Fibroblast of skin of scalp (primary cell): ENCODE measurements around the gene TAF5L.
"Not testable (repeated sequence)": the region's sequence is repeated elsewhere in the genome, so short reads cannot be mapped to it uniquely, and the experiment has no call there.

ENCODE experiments used
- DNase-seq: peaks from one replicate; pipeline ENCODE4 v3.0.0-alpha.2; 2013

TAF5L gene

DNA sequence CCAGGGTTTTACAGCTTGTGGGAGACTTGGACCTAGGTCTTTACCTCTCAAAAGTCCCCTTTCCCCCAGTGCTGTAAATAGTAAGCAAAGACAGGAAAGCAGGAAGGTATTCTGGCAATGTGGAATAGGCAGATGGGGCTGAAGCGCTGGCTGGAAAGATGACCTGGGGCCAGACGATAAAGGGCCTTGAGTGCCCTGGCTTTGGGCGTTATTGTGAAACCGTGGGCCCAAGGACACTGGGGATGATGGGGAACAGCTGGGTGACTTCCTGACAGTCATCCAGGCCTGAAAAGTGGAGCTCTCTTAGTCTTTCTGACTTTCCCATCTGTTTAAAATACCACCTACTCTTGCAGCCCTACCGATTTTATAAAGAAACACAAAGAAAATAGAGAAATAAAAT lies 16.5 kb upstream of the TAF5L start:
- no peak for DNase-seq

DNA sequence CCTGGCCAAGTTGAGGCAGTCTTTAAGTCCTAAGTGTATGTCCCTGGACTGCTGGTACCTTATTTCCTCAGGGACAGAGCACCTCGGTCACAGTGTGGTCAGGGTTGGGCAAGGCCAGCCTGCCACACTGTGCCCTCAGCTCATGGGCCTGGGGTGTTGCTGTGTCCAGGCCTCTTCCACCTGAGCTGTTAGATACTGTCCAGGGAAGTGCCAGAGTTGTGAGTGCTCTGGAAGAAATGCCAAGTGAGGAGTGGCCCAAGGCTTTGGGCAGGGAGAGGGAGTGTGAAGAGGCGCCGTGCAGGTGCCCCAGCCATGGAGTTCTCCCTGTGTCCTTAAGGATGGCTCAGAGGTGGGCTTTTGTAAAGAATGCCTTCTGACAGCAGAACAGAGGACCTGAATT lies 15.4 kb upstream of the TAF5L start:
- no peak for DNase-seq

DNA sequence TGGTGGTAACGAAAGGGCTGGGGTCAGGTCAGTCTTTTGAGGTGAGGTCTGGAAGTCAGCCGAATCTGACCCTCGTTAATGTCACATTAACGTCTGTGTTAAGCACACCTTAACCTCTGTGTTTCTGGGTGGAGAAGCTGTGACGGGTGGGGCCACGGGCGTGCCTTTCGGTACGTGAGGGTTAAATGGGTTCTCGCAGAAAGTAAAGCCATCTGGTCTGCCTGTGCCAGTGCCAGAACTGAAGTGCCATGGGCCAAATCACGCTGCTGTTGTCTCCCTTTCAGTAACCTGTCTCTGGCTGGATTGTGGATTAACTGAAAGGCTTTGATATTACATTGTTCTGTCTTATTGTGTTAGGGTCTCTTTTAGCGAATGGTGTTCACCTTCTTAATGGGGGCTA lies 14.5 kb upstream of the TAF5L start:
- no peak for DNase-seq

DNA sequence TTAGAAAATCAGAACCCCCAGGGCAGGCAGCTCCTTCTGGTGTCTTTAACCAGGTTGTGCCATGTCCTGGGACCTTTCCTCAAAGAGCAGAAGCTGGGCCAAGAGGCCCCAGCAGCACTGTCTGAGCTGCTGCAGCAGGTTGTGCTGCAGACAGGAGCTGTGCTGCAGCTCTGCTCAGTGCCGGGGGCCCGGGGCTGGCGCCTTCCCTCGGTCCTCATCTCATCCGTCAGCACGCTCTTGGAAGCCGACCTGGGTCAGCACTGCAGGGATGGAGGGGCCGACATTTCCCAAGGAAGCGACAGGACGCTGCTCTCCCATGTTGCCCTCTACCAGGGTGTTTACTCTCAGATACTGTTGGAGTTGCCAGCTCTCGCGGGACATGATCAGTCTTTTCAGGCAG lies 11.8 kb upstream of the TAF5L start:
- DNase-seq, result no peak

DNA sequence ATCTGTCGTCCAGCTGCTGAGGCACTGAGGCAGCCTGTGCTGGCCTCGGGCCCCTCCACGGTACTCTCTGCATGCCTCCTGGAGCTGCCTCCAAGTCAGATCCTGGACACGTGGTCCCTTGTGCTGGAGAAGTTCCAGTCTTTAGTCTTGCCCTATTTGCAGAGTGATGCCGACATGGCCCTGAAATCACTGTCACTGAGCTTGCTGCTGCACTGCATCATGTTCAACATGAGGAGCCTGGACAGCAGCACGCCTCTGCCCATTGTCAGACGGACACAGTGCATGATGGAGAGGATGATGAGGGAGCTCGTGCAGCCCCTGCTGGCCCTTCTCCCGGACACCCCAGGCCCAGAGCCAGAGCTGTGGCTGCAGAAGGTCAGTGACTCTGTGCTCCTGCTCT lies 10.1 kb upstream of the TAF5L start:
- DNase-seq, result no peak

DNA sequence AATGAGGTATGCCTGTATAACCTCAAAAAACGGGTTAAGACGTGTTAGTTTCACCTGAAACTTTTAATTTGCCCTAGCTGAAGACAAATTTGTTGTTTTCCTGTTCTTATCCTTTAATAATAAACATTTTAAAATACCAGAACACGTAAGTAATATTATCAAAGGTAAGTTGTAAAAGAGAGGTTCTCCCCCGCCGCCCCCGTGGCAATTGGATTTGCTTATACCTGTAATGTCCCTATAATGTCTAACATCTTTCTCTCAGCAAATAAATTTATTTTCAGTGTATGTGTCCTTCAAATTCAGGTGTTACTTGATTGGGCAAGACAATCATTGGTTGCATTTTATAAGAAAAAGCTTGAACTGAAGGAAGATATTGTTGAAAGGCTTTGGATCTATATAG lies 6.0 kb upstream of the TAF5L start:
- DNase-seq, result no peak

DNA sequence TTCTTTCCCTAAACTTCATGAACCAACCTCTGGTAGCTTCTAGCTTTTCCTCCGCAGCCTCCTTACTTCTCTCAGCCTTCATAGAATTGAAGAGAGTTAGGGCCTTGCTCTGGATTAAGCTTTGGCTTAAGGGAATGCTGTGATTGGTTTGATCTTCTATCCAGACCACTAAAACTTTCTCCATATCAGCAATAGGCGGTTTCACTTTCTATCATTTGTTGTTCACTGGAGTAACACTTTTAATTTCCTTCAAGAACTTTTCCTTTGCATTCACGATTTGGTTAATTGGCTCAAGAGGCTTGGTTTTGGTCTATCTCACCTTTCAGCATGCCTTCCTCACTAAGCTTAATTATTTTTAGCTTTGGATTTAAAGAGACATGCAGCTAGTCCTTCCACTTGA lies 5.2 kb upstream of the TAF5L start:
- DNase-seq, result no peak

DNA sequence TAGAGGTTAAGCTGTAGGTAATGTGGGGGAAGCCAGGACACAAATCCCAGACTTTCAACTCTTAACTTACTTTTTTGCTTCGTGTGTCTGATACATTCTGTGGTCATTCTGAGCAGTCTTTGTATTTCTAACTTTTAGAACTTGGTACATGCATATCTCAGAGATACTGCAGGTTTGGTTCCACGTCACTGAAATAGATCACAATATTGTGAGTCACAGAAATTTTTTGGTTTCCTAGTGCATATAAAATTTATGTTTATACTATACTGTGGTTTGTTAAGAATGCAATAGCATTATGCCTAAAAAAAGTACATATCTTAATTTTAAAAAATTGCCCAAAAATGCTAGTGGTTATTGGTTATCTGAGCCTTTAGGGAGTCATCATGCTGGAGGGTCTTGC lies 3.3 kb upstream of the TAF5L start:
- peak; percentile 73 for DNase-seq

DNA sequence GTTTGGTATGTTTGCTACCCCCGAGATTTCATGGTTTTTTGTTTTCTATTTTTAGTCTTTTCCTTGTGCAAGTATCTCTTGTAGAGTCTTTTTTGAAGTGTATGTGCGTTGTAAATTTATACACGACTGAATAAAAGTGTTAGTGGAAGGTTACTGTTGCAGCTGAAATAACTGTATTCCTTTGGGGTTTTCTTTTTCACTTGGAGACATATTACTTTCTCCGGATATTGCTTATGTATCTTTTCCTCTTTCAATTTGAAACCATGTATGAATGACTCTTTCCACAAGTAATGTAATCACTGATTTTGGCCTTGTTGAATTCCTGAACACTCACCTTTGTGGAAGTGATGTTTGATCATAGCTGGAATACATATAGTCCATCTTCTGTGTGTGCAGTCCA lies 1.1 kb upstream of the TAF5L start:
- no peak for DNase-seq

DNA sequence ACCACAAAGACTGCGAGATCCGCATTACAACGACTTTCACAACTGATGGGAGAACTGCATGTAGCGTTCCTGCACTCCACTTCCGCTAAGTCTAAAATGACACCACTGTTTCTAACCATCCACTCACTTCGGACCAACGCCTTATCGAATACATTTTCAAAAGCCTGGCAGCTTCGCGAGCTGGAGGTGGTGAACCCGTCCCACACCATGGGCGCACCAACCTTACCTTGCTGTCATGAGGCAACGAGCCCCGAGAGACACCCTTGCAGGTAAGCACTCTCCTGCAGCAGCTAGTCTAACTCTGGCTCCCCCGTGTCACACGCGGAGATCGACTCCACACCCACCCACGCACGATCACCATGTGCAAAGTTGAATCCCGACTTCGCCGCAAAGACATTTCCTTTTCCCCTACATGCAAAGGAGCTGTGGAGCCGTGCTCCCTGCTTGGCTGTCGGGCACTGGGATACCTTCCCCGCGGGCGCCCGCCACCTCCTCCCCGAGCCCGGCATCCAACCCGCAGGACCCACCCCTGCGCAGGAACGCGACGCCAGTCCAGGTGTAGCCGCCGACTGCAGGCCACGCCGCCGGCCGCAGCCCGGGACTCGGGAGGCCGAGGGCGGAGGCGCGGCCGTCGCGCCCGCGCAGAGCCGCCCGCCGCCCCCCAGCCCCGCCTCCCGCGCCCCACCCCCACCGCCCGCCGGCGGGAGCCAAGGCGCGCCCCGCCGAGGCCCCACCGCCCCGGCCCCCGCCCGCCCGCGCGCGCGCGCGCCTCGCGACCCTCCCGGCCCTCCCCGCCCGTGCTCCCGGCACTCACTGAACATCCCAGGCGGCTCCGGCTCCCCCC lies 629 bp downstream of the TAF5L start:
- DNase-seq, result peak; percentile 30

DNA sequence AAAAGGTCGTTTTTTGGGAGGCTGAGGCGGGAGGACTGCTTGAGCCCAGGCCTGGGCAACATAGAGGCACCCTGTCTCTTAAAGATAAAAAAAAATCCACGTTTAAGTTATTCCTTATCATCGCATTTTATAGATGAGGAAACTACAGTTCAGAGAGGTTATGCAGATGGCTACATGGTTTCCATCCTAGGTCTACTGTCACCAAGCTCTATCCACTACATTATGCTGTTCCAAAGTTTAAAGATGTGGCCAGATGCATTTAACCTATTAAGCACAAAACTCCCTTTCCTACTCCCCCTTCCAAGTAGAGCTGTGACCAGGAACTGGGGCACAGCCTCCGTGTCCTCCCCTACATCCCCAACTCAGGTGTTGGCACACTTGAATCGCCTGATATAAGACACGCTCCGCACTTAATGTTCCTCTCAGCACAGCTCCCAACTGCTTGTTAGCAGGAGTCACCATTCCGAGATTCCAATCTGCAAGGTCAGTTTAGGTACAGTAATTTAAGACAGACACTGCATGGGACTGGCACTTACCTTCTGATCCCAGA lies 1.3 kb downstream of the TAF5L start:
- DNase-seq, result no peak

DNA sequence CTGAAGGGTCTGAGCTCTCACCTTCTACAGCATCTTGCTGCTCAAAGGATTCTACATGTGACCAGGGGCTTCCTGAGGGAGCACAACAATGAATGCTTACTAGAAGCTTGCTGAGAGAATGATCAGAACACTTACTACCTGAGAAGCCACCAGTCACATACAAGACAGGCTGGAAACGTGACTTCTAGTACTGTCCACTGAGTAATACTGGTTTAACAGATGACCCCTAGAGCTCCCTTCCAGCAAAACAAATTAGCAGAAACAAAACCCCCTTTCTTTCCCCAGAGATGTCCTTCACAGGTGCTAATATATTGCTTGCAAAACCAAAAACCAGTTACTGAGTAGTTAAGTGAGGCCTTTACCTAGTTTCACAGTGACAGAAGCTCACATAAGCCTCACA lies 2.1 kb downstream of the TAF5L start:
- no peak for DNase-seq

DNA sequence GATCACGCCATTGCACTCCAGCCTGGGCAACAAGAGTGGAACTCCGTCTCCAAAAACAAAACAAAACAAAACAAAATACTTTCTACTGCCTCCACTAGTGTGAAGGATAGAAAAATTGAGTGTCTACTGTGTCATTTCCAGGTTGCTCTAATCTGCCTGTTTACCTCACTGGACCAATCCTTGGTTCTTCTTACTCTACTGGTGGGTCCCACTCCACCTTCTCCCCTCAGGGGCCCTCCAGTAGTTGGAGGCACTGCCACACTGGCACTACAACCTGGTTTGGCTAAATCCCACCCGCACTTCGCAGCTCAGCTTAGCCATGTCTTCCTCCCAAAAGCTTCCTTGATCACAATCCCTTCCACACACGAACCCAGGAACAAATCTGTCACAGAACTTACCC lies 2.7 kb downstream of the TAF5L start:
- DNase-seq, result no peak

DNA sequence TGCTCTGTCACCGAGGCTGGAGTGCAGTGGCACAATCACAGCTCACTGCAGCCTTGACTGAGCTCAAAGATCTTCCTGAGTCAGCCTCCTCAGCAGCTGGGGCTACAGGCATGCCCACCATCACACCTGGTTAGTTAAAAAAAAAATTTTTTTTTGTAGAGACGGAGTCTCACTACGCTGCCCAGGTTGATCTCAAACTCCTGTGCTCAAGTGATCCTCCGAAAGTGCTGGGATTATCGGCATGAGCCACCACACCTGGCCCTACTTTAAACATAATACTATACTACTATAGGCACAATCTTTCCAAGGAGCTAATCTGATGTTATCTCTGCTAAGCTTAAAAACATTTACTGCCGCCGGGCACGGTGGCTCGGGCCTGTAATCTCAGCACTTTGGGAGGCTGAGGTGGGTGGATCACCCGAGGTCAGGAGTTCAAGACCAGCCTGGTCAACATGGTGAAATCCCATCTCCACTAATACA lies 3.2 kb downstream of the TAF5L start:
- not testable (repeated sequence) for DNase-seq

DNA sequence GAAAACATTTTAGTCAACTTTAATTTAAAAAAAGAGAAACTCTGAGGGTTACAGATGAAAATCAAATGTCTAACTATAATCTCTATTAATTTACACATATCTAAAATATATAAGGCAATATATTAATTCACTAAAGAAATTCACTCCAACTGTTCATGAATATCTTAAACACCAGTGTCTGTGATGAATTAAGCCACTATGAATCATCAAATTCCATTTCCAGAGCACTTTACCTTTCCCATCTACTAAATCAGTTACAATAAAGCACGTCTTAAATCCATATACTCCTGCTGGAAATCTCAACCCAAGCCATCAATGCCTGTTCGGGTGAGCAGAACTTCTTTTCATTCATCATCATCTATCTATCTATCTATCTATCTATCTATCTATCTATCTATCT lies 4.3 kb downstream of the TAF5L start:
- DNase-seq, result peak; percentile 13

DNA sequence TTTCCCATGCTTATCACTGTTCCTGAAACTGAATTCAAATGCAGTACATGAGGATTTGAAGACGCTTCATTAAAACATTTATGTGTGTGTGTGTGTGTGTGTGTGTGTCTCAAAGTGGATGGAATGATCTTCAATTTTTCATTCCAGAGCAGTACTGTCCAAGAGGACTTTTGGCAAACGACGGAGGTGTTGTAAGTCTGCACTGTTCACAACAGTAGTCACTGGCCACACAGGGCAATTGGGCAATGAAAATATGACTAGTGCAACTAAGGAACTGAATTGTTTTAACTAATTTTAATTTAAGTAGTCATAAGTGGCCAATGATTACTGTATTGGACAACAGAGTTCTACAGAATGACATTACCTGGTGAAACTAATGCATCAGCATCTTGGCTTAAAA lies 5.0 kb downstream of the TAF5L start:
- DNase-seq, result peak; percentile 11

DNA sequence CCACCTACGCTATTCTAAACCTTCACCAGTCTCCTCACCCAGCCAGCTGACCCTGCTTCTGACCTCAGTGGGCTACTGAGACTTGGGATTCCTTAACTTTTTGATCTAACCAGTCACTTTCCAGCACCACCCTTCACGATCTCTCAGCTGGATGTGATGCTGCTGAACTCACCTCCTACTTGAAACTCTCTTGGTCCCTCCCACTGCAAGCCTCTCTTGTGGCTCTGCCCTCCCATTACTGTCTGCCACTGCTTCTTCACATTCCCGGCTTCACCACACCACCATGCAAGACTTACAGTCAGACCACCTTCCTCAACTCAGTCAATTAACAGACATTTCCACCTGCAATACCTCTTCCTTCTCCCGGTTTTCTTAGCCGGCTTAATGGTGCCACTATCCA lies 6.3 kb downstream of the TAF5L start:
- no peak for DNase-seq

DNA sequence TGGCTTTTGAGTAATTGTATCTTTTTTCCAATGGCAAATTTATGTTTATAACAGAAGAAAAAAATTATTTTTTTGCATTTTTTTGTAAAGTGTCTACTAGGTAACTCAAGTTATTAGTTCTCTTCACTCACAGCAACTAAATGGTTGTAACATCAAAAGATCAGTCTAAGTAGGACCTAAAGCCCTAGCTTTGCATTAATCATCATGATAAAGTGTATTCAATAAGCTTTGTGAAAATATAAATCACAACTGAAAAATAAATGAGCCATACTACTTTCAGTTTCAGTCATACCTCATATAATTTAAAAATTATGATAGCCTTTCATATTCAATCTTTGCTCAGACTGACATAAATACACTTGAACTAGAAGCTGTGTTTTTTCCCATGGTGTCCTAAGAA lies 6.9 kb downstream of the TAF5L start:
- DNase-seq, result no peak

DNA sequence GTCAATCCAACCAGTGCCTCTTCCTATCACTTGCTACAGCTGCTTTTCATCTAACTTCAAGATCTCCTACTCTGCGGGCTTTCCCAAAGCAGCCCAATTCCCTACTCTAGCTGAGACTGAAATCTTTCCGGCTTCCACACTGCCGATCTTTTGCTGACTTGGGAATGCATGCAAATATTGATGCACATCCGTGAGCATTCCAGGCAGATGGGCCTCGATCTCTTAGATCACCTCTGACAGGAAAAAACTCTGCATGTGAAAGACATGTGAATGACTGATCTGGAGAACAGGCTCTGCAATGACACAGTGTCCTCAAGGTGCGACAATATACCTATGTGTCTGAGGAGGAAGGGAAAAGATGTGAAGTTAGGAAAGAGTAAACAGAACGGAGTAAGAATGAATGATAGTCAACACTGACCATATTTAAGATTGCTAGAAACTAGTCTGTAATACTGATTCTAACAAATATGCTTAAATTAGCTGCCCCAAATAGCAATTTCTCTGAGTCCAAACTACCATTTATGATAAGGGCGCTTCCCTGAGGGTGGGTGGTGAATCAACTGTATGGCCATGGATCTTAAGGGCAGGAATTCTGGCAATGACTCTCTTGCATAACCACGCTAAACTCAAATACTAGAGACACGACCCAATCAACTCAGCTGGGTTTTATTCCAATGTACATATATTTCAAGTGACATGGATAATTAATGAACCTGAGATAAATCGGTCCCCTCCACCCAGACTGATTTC lies 8.4 kb downstream of the TAF5L start:
- no peak for DNase-seq

DNA sequence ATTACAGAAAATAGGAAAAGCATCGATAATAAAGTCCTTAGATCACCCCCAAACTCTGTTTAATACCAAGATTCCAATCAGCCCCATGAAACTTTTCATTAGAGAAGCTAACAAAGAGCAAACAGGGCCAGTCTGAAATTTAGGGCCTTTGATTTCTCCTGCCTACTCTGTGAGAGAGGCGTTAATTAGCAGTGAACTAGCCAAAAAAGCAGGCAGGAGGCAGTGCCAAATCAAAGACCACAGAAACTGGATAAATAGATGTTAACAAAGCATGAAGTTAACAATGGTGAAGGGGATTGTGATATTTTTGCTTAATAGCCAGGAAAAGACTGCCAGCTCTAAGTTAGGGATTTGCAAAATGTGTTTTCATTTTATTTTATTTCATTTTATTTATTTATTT lies 11.2 kb downstream of the TAF5L start:
- DNase-seq, result no peak

DNA sequence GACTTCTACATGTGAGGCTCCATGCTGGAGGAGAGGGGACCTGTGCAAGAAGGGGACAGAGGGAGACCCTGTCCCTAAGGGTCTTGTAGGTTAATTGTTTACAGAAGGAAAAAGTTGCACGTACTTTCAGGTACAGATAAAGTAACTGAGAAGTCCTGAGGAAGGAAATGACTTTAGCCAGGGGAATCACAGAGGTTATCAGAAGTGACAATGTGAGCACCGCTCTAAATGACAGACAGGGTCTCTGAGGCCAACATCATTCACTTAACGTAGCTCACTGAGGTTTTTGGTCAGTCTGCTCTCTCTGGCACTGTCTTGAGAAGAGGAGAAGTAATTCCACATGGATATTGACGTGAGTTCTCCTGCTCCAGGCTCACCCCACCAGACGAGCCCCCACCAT lies 12.0 kb downstream of the TAF5L start:
- no peak for DNase-seq

DNA sequence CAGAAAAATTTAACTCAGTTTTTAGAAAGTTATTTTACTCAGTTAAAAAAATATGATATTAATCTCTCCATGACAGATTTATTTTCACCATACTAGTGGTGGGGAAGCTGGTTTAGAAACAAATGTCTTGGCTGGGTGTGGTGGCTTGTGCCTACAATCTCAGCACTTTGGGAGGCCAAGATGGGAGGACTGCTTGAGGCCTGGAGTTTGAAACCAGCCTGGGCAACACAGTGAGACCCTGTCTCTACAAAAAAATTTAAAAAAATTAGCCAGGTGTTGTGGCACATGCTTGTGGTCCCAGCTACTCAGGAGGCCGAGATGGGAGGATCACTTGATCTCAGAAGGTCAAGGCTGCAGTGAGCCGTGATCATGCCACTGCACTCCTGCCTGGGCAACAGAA lies 17.3 kb downstream of the TAF5L start:
- DNase-seq, result no peak

DNA sequence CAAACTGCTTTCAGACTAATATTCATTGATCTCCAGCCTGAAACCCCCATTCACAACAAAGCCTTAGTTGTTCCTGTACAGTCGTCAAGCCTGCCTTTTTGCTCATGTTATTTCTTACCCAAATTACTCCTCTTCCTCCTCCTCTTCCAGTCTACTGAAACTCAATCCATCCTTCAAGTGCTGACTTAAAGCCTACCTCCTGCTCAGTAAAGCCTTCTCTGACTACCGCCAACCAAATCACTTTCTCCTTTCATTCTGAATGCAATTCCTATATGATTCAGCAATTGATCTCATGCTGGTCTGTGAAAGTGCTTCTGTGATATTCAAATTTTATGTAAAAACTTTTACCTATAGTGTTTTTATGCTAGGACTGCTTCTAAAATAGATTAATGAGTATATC lies 18.6 kb downstream of the TAF5L start:
- no peak for DNase-seq
